MM.1S (cell line): ENCODE results near the gene AUTS2.

ENCODE experiments used
- DNase-seq: peaks from one replicate; pipeline ENCODE4 v3.0.0-alpha.2; 2015
- H2AFZ ChIP-seq: fragments of 300-600 bp; sonication (generic); 2 replicates; pipeline ENCODE4 v1.6.0; 2016; ENCODE audit warnings: antibody characterized with exemption, low read length
- H3F3A ChIP-seq: fragments of 300-600 bp; sonication (generic); 2 replicates; pipeline ENCODE4 v1.6.1; 2016; ENCODE audit warnings: mild to moderate bottlenecking, antibody characterized with exemption, low read length, moderate library complexity, mixed read lengths; ENCODE audit not compliant: insufficient read depth
- H3K27ac ChIP-seq: fragments of 300-600 bp; sonication (generic); 2 replicates; pipeline ENCODE4 v1.5.1; 2016; ENCODE audit warnings: mild to moderate bottlenecking, low read length
- H3K27me3 ChIP-seq: fragments of 300-600 bp; sonication (generic); replicated peaks from 2 replicates; pipeline ENCODE4 v1.6.0; 2016; ENCODE audit warnings: low read length; ENCODE audit not compliant: insufficient read depth
- H3K36me3 ChIP-seq: fragments of 300-600 bp; sonication (generic); replicated peaks from 2 replicates; pipeline ENCODE4 v1.6.1; 2016; ENCODE audit warnings: mild to moderate bottlenecking, low read length, mixed read lengths; ENCODE audit not compliant: insufficient read depth
- H3K4me1 ChIP-seq: fragments of 300-600 bp; sonication (generic); 2 replicates; pipeline ENCODE4 v1.6.1; 2016; ENCODE audit warnings: low read length, mixed read lengths
- H3K4me2 ChIP-seq: fragments of 300-600 bp; sonication (generic); 2 replicates; pipeline ENCODE4 v1.6.0; 2016; ENCODE audit warnings: low read depth, low read length
- H3K4me3 ChIP-seq: fragments of 300-600 bp; sonication (generic); 2 replicates; pipeline ENCODE4 v1.5.1; 2016; ENCODE audit warnings: low read length, mixed read lengths
- H3K79me2 ChIP-seq: fragments of 300-600 bp; sonication (generic); 2 replicates; pipeline ENCODE4 v1.6.1; 2016; ENCODE audit warnings: mixed run types, low read length, mixed read lengths
- H3K9ac ChIP-seq: fragments of 300-600 bp; sonication (generic); 2 replicates; pipeline ENCODE4 v1.6.1; 2016; ENCODE audit warnings: low read length, mixed read lengths
- H3K9me2 ChIP-seq: fragments of 300-600 bp; sonication (generic); replicated peaks from 2 replicates; pipeline ENCODE4 v1.6.1; 2016; ENCODE audit warnings: mild to moderate bottlenecking, low read length, mixed read lengths; ENCODE audit not compliant: insufficient read depth
- H3K9me3 ChIP-seq: fragments of 300-600 bp; sonication (generic); replicated peaks from 2 replicates; pipeline ENCODE4 v1.6.1; 2016; ENCODE audit warnings: mild to moderate bottlenecking, low read length, mixed read lengths; ENCODE audit not compliant: insufficient read depth
- H4K20me1 ChIP-seq: fragments of 300-600 bp; sonication (generic); 2 replicates; pipeline ENCODE4 v1.6.1; 2016; ENCODE audit warnings: mild to moderate bottlenecking, low read length, moderate library complexity, mixed read lengths; ENCODE audit not compliant: insufficient read depth
- EZH2 ChIP-seq: fragments of 300-600 bp; sonication (generic); optimal IDR thresholded peaks from 2 replicates; pipeline ENCODE3; 2017; ENCODE audit warnings: low read depth, mild to moderate bottlenecking, antibody characterized with exemption, low read length, mixed read lengths
- EZH2phosphoT487 ChIP-seq: fragments of 300-600 bp; sonication (generic); IDR thresholded peaks from 2 replicates; pipeline ENCODE4 v1.6.1; 2018; ENCODE audit warnings: antibody characterized with exemption, low read length
- TF ChIP-seq, protein P1 (sequence below): fragments of 300-600 bp; sonication (generic); IDR thresholded peaks from 2 replicates; pipeline ENCODE4 v1.5.1; 2016; ENCODE audit warnings: antibody characterized with exemption, low read length, mixed read lengths

The AUTS2 gene

DNA sequence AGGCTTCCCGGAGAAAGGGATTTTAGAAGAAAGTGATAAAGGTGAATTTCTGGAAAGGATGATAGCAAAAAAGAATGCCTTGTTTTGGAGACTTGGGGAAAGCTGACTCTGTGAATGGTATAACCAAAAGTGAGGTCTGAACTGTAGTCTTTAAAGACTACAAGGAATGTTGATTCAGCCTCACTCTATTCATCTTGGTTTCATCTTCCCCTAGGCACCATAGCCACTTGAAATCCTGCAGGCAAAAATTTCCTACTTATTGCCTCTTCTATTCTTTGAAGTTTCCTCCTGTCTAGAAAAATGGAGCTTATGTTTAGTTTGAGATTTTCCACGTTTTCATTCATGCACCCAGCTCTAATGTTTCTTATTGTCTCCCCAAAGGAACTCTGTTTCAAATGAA, 518.0 kb downstream of the AUTS2 start:
- Histone ChIP-seq H3K9me3 (no peaks in the 10 kb centered on the region), H3K9me2 (no peaks in the 10 kb centered on the region), H3K27me3 (no peaks in the 10 kb centered on the region), H3K27ac (no peak overlapping the region), H3K4me3 (no peak overlapping the region), H3K36me3 (no peaks in the 10 kb centered on the region), H3K4me2 (no peak overlapping the region), H4K20me1 (no peaks in the 10 kb centered on the region), H2AFZ (no peak overlapping the region), H3F3A (no peaks in the 10 kb centered on the region), H3K9ac (no peak overlapping the region), H3K4me1 (0 out of 2 replicates have a peak, but pooled peaks cover 5% of the 10 kb centered on the region), H3K79me2 (no peaks in the 10 kb centered on the region)
- no peak for DNase-seq
- TF ChIP-seq, protein P1, sequence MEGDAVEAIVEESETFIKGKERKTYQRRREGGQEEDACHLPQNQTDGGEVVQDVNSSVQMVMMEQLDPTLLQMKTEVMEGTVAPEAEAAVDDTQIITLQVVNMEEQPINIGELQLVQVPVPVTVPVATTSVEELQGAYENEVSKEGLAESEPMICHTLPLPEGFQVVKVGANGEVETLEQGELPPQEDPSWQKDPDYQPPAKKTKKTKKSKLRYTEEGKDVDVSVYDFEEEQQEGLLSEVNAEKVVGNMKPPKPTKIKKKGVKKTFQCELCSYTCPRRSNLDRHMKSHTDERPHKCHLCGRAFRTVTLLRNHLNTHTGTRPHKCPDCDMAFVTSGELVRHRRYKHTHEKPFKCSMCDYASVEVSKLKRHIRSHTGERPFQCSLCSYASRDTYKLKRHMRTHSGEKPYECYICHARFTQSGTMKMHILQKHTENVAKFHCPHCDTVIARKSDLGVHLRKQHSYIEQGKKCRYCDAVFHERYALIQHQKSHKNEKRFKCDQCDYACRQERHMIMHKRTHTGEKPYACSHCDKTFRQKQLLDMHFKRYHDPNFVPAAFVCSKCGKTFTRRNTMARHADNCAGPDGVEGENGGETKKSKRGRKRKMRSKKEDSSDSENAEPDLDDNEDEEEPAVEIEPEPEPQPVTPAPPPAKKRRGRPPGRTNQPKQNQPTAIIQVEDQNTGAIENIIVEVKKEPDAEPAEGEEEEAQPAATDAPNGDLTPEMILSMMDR, result no peak
- no peak for TF ChIP-seq EZH2phosphoT487
- no peak for TF ChIP-seq EZH2

DNA sequence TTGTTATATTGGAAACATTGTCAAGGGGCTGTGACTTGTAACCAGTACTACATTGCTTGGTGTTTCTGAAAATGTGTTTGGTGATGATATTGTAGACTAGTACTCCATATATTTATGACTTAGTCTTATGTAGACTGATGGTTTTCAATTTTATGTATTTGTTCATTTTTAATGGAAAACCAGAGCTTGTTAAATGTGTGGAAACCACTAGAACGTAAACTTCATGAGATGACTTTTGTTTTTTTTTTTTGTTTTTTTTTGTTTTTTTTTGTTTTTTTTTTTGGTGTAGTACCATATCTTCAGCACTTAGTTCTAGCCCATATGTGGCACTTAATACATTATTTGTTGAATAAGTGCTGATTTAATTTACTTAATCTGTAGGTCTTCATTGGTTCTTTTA, 518.6 kb downstream of the AUTS2 start:
- no peak overlapping the region for H3K27ac ChIP-seq

DNA sequence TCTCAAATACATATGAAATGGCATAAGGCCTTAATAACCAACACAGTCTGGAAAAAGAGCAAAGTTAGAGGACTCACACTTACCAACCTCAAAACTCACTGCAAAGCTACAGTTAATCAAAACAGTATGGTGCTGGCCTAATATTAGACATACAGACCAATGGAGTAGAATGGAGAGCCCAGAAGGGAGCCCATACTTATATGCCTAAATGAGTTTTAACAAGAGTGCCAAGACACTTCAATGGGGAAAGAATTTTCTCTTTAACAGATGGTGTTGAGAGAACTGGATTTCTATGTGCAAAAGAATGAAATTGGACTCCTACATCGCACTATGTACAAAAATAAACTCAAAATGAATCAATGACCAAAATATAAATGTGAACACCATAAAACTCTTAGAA, 522.6 kb downstream of the AUTS2 start:
- no peak overlapping the region for H3K27ac ChIP-seq
- no peaks in the 10 kb centered on the region for H3K27me3 ChIP-seq
- H3K4me3 ChIP-seq, result no peak overlapping the region
- no peaks in the 10 kb centered on the region for H3K79me2 ChIP-seq
- DNase-seq, result no peak
- no peaks in the 10 kb centered on the region for H3F3A ChIP-seq
- H2AFZ ChIP-seq, result no peak overlapping the region
- no peaks in the 10 kb centered on the region for H3K9me2 ChIP-seq
- H3K36me3 ChIP-seq, result no peaks in the 10 kb centered on the region
- no peak overlapping the region for H3K9ac ChIP-seq
- no peak overlapping the region for H3K4me2 ChIP-seq
- TF ChIP-seq, protein P1, result no peak
- TF ChIP-seq EZH2phosphoT487 (no peak), EZH2 (no peak)
- no peaks in the 10 kb centered on the region for H3K9me3 ChIP-seq
- peaks cover 12% of the 10 kb centered on the region for H3K4me1 ChIP-seq
- no peaks in the 10 kb centered on the region for H4K20me1 ChIP-seq

More for the DNA sequence above, 518.6 kb downstream of the AUTS2 start:
- Histone ChIP-seq H3K4me3 (no peak overlapping the region), H3K79me2 (no peaks in the 10 kb centered on the region), H2AFZ (no peak overlapping the region), H3K9me3 (no peaks in the 10 kb centered on the region), H3K9ac (no peak overlapping the region), H3K9me2 (no peaks in the 10 kb centered on the region), H3K27me3 (no peaks in the 10 kb centered on the region), H3K4me1 (0 out of 2 replicates have a peak, but pooled peaks cover 5% of the 10 kb centered on the region), H3K36me3 (no peaks in the 10 kb centered on the region), H4K20me1 (no peaks in the 10 kb centered on the region), H3K4me2 (no peak overlapping the region), H3F3A (no peaks in the 10 kb centered on the region)
- no peak for DNase-seq
- TF ChIP-seq, protein P1, result no peak
- TF ChIP-seq EZH2 (no peak), EZH2phosphoT487 (no peak)
